GM12878 (cell line): ENCODE data around the gene FERMT3.

Experiments
- EGR1 ChIP-seq, 2 experiments: IDR thresholded peaks; 1 replicate in 1 of 2; 2 replicates in 1 of 2; pipeline ENCODE4 v1.6.1; 2011 to 2012; ENCODE audit warnings: low read depth in 2 of 2, low read length in 2 of 2, borderline replicate concordance in 1 of 2, mild to moderate bottlenecking in 1 of 2, moderate library complexity in 1 of 2
- GABPA ChIP-seq: IDR thresholded peaks from 2 replicates; pipeline ENCODE4 v1.6.1; 2014; ENCODE audit warnings: antibody characterized with exemption, low read depth, mild to moderate bottlenecking, inconsistent platforms
- HDGF ChIP-seq: fragments of 450-650 bp; IDR thresholded peaks from 2 replicates; pipeline ENCODE4 v1.6.1; 2016; ENCODE audit warnings: antibody characterized with exemption
- MXI1 ChIP-seq: fragments of 150-350 bp; IDR thresholded peaks from 2 replicates; pipeline ENCODE4 v1.6.1; 2011; ENCODE audit warnings: low read depth, mild to moderate bottlenecking, inconsistent platforms, low read length, improper control_type of control experiment
- POLR2A ChIP-seq: IDR thresholded peaks from 2 replicates; pipeline ENCODE4 v1.6.1; 2011; ENCODE audit warnings: low read depth, mild to moderate bottlenecking, low read length
- POLR2AphosphoS2 ChIP-seq: IDR thresholded peaks from 2 replicates; pipeline ENCODE4 v1.6.1; 2011; ENCODE audit warnings: low read depth, mild to moderate bottlenecking, low read length, improper control_type of control experiment, moderate library complexity
- POLR2AphosphoS5 ChIP-seq: IDR thresholded peaks from 2 replicates; pipeline ENCODE4 v1.6.1; 2011; ENCODE audit warnings: mild to moderate bottlenecking, low read length, inconsistent platforms
- RAD51 ChIP-seq: fragments of 450-650 bp; IDR thresholded peaks from 2 replicates; pipeline ENCODE4 v1.6.1; 2016; ENCODE audit warnings: moderate library complexity, mild to moderate bottlenecking, inconsistent platforms
- RCOR1 ChIP-seq: conservative IDR thresholded peaks from 2 replicates; pipeline ENCODE4 v1.6.1; 2012; ENCODE audit warnings: low read depth, low read length, improper control_type of control experiment
- TF ChIP-seq, protein P1 (sequence below), 3 experiments: IDR thresholded peaks in 2 of 3; conservative IDR thresholded peaks in 1 of 3; 2 replicates each; pipeline ENCODE4 v1.5.1; 2011; ENCODE audit warnings: low read depth in 3 of 3, low read length in 3 of 3, mild to moderate bottlenecking in 3 of 3, control low read depth in 2 of 3, moderate library complexity in 2 of 3, inconsistent platforms in 1 of 3, mixed read lengths in 1 of 3; ENCODE audit not compliant: control insufficient read depth in 2 of 3, insufficient read depth in 1 of 3; ENCODE audit errors: extremely low read depth in 1 of 3
- TF ChIP-seq, protein P2 (sequence below): fragments of 450-650 bp; IDR thresholded peaks from 2 replicates; pipeline ENCODE4 v1.6.1; 2016; ENCODE audit warnings: mild to moderate bottlenecking
- TF ChIP-seq, protein P3 (sequence below): IDR thresholded peaks from 2 replicates; pipeline ENCODE4 v1.6.1; 2012; ENCODE audit warnings: low read length, inconsistent platforms

DNA sequence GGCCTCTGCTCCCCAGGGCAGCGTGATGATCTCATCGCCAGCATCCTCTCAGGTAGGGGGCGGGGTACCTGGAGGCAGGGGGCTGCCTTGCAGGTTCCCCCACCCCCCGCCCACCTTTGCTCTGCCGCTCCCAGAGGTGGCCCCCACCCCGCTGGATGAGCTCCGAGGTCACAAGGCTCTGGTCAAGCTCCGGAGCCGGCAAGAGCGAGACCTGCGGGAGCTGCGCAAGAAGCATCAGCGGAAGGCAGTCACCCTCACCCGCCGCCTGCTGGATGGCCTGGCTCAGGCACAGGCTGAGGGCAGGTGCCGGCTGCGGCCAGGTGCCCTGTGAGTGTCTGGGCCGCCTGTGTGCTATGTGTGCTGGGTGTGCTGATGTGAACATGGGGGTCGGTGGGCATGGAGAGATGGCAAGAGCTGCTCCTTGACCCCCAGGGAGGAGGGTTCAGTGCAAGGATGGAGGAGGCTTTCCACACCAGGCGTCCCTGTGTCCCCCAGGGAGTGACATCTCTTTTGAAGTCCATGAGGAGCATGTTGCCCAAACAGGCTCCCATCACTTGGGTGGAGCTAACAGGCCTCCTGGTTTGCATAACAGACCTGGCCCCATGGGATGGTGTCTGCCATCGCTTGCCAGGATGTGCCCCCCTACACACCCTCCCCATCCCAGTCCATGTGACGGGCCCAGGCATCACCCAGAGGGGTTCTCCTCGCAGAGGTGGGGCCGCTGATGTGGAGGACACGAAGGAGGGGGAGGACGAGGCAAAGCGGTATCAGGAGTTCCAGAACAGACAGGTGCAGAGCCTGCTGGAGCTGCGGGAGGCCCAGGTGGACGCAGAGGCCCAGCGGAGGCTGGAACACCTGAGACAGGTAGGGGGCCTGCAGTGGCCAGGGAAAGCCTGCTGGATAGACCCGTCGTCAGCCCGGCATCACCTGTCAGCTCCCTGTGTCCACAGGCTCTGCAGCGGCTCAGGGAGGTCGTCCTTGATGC is 58.9 kb downstream of the FERMT3 start:
- TF ChIP-seq, protein P1, sequence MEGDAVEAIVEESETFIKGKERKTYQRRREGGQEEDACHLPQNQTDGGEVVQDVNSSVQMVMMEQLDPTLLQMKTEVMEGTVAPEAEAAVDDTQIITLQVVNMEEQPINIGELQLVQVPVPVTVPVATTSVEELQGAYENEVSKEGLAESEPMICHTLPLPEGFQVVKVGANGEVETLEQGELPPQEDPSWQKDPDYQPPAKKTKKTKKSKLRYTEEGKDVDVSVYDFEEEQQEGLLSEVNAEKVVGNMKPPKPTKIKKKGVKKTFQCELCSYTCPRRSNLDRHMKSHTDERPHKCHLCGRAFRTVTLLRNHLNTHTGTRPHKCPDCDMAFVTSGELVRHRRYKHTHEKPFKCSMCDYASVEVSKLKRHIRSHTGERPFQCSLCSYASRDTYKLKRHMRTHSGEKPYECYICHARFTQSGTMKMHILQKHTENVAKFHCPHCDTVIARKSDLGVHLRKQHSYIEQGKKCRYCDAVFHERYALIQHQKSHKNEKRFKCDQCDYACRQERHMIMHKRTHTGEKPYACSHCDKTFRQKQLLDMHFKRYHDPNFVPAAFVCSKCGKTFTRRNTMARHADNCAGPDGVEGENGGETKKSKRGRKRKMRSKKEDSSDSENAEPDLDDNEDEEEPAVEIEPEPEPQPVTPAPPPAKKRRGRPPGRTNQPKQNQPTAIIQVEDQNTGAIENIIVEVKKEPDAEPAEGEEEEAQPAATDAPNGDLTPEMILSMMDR (IDR thresholded peaks at IDR 0.05 in 2 of 3, conservative IDR thresholded peaks at IDR 0.05 in 1 of 3; ENCODE audit: control insufficient read depth in 2 of 3, extremely low read depth in 1 of 3, insufficient read depth in 1 of 3, low read depth in 3 of 3, low read length in 3 of 3) = no peak
- TF ChIP-seq, protein P2, sequence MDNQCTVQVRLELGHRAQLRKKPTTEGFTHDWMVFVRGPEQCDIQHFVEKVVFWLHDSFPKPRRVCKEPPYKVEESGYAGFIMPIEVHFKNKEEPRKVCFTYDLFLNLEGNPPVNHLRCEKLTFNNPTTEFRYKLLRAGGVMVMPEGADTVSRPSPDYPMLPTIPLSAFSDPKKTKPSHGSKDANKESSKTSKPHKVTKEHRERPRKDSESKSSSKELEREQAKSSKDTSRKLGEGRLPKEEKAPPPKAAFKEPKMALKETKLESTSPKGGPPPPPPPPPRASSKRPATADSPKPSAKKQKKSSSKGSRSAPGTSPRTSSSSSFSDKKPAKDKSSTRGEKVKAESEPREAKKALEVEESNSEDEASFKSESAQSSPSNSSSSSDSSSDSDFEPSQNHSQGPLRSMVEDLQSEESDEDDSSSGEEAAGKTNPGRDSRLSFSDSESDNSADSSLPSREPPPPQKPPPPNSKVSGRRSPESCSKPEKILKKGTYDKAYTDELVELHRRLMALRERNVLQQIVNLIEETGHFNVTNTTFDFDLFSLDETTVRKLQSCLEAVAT = no peak
- TF ChIP-seq POLR2AphosphoS5 (no peak), POLR2A (no peak), MXI1 (no peak), GABPA (no peak), RCOR1 (no peak), EGR1 (IDR thresholded peaks at IDR 0.05; ENCODE audit: borderline replicate concordance in 1 of 2, low read depth in 2 of 2, low read length in 2 of 2) (no peak), HDGF (no peak), POLR2AphosphoS2 (no peak), RAD51 (no peak)
- TF ChIP-seq, protein P3, sequence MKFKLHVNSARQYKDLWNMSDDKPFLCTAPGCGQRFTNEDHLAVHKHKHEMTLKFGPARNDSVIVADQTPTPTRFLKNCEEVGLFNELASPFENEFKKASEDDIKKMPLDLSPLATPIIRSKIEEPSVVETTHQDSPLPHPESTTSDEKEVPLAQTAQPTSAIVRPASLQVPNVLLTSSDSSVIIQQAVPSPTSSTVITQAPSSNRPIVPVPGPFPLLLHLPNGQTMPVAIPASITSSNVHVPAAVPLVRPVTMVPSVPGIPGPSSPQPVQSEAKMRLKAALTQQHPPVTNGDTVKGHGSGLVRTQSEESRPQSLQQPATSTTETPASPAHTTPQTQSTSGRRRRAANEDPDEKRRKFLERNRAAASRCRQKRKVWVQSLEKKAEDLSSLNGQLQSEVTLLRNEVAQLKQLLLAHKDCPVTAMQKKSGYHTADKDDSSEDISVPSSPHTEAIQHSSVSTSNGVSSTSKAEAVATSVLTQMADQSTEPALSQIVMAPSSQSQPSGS = no peak
